GM21423 (cell line): Measurements from ENCODE around the gene THSD4.
"Not testable (repeated sequence)": the region's sequence is repeated elsewhere in the genome, so short reads cannot be mapped to it uniquely, and the experiment has no call there.

Source experiments
- ATAC-seq: cut with Tn5 transposase; IDR thresholded peaks from one replicate; pipeline ENCODE4 v1.9.1; 2021; ENCODE audit warnings: mild to moderate bottlenecking, moderate library complexity; ENCODE audit not compliant: unreplicated experiment

THSD4 gene

GRCh38 chr15:71366522-71366921 is 251.3 kb downstream of the THSD4 start:
- ATAC-seq = no peak

DNA sequence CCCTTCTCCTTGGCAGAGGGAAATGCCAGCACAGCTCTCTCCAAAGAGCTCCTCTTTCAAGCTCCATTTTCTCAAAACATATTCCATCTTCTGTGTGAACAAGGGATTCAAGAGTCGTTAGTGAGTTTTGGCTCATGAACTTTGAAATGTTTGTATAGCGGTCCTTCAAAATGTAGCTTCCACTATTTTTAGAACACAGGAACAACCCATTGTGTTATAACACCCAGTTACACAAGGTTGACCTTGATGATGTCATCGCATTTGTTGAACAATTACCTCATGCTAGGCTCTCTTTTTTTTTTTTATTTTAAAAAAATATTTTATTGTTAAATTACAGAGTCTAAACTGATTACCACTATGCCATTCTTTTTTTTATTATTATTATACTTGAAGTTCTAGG is 251.7 kb downstream of the THSD4 start:
- no peak for ATAC-seq

DNA sequence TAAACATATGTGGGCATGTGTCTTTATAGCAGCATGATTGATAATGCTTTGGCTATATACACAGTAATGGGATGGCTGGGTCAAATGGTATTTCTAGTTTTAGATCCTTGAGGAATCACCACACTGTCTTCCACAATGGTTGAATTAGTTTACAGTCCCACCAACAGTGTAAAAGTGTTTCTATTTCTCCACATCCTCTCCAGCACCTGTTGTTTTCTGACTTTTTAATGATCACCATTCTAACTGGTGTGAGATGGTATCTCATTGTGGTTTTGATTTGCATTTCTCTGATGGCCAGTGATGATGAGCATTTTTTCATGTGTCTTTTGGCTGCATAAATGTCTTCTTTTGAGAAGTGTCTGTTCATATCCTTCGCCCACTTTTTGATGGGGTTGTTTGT is 252.5 kb downstream of the THSD4 start:
- not testable (repeated sequence) for ATAC-seq

DNA sequence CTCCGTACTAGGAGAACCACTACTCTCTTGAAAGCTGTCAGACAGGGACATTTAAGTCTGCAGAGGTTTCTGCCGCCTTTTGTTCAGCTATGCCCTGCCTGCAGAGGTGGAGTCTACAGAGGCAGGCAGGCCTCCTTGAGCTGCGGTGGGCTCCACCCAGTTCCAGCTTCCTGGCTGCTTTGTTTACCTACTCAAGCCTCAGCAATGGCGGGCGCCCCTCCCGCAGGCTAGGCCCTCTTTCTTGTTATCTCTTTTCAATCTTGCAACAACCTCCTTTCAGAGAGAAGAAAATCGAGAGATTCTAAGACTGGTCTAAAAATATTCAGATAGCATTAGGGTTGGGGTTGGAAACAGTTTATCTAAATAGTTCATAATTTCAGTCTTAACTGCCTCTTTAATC is 257.5 kb downstream of the THSD4 start:
- ATAC-seq = not testable (repeated sequence)

- no peak for ATAC-seq
Observed at GRCh38 chr15:71373917-71374316, 258.6 kb downstream of the THSD4 start.

DNA sequence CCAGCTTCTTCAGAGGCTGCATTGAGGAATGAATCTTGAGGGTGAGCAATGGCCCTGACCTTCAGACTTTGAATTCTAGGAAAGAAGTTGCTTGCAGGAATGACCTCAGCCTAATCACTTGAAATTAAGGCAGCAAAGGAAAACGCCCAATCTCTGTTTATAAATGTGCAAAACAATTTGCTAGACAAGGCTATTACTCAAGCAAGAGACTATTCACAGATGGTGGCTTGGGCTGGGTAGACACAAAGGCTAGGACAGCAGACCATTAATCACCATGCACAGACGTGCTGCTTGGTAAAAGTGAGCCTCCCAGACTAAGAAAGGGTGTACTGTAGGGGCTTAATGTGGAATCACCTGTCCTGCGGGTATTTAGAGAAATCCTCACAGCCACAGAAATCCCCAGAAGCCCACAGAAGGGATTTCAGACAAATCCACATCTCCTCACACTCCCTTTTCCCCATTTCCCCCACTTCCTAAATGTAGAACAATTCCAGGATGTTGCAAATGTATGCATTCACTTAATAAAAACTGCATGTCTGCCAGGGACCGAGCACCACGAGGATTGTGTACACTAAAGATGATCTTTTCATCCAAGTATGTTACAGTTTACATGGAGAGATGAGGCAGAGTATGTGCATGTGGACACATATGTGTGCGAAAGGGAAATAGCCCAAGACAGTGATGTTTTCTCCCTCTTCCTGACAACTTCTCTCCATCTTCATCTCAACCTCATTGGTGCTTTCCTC is 259.5 kb downstream of the THSD4 start:
- ATAC-seq = no peak

GRCh38 chr15:71375934-71376333 is 260.7 kb downstream of the THSD4 start:
- no peak for ATAC-seq

DNA sequence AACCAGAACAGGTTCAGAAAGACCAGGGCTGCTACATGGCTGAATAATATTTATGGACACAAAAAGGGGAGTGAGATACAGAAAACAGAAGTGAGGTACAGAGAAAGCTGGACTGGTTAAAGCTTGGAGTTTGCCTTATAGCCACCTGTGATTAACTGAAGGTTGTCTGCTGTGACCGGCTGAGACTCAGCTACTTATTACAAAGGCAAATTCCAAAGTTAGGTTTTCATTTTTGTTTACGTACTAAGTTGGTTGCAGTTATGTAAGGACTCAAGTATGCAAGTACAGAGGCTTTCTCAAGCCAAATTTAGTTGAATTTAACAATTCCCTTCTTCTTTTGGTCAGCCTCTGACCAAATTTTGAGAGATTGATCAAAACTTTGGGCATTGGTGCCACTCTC is 264.6 kb downstream of the THSD4 start:
- ATAC-seq = no peak

GRCh38 chr15:71380345-71380744 is 265.1 kb downstream of the THSD4 start:
- no peak for ATAC-seq

DNA sequence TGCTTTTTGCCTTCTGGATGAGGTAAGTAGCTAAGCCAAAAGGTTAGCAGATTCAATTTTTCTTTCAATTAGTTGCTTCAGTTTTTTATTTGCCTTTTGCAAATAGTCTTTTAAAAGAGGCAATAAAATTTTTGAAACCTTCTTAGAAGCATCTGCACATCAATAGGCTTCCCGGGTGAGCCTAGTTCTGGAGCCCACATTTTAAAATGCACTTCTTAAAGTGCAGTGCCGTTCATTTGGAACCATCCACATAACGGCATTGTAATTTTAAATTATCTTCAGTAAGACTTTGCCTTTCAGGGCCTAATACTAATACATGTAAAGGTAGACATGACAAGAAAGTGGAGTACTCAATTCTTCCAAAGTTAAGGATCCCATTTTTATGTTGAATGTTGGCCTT is 269.2 kb downstream of the THSD4 start:
- ATAC-seq = no peak

DNA sequence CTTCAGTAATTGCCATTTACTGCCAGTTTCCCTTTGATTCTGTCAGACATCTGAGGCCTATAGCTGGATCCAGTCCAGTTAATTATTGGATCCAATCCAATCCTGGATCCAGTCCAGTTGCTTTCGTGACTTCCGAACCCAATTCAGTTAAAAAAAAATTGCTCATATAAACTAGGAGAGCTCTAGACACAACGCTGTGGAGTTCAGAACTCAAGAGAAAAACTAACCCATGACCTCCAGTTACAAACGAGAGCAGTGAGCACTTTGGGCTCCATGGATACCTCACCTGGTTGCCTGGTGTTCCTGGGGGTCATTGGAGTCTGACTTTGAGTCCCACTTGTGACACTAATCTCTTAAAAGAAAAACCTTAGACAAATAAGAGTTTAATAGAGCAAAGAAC is 269.8 kb downstream of the THSD4 start:
- no peak for ATAC-seq

DNA sequence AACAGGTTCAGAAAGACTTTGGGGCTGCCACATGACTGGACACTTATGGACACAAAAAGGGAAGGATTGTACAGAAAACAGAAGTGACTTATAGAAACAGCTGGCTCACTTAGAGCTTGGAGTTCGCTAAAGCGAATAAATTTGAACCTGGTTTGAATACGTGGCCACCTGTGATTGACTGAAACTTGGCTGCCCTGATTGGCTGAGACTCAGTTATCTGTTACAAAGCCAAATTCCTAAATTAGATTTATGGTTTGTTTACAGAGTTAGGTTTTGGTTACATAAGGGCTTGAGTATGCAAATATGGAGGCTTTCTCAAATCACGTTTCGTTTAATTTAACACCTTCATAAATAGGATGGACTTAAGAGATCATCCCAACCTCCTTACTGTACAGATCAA is 270.2 kb downstream of the THSD4 start:
- ATAC-seq = no peak

GRCh38 chr15:71386005-71386404 is 270.7 kb downstream of the THSD4 start:
- ATAC-seq = no peak

DNA sequence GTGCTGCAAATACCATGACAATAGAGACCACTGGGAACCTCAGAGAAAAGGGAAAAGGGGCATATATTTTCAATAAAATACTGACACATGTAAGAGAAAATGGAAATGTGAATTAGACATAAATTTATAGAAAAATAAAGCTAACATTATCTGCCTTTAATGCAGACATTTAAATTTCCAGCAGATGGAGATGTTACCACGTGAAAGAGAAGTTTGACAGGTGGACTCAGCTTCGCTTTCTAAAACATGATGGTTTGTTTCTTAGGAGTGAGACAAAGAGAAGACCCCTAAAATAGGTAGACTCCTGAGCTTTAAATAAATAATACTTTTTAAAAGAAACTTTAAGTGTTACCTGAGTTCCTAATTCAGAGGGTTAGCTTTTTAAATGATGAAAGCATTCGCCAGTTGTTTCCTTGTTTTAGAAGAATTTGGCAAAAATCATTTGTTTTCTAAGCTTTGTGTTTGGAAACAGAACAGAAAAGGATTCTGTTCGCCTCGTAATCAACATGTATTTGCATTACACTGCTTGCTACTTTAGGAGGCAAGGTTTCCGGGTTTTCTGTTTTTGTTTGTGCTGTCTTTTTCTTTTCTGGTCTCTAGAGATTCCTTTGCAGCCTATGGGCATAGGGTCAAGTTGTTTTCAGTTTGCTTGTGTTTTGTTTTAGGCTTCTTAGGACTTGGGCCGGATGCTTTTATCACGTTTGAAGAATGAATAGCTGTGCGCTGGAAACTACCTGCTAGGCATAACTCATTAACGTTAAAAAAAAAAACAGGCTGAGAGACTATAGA is 271.4 kb downstream of the THSD4 start:
- no peak for ATAC-seq

GRCh38 chr15:71387810-71388209 is 272.5 kb downstream of the THSD4 start:
- ATAC-seq = no peak

DNA sequence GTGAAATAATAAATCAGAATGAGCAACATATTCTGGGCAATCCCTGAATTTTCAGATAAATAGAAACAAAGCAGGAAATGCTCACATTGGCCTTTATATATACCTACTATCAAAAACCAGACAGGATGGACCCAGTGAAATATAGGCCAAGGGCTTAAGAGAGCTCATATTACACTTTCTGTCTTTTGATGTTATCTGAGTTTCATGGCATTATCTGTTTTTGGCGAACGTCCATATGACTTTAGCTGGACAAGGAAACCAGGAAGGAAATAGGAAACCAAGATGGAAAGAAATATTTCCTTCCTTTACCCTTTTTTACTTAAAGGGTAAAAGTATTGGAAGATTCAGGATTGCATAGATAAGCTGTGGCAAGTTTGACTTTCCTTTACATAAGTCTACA is 274.8 kb downstream of the THSD4 start:
- ATAC-seq = no peak

DNA sequence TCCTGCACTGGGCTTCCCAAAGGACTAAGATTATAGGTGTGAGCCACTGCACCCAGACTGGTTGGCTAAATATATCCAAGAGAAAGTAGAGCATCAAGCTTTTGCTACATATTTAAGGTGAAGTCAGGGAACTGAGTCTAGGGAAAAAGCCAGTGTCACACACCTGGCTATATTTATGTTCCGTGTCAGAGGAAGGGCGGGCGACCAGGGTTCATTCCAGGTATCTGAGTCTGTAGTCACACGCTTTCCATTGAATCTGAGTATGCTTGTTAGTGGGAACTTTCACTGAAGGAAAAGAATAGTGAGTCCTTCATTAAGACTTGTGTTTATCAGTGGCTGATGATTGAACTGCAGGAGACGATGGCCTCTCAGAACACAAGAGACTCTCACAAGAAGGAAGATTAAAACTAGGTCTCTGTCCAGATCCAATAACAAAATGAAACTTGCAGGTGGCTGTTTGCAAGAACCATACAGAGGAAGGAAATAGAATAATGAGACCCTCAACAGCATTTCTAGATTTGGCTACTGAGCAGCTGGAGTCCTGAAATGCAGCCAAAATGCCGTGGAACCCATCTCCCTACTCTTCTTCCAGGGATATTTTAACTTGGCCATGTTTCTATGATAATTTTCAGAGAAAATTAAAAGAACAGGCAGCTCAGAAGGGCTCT is 276.3 kb downstream of the THSD4 start:
- ATAC-seq = no peak

DNA sequence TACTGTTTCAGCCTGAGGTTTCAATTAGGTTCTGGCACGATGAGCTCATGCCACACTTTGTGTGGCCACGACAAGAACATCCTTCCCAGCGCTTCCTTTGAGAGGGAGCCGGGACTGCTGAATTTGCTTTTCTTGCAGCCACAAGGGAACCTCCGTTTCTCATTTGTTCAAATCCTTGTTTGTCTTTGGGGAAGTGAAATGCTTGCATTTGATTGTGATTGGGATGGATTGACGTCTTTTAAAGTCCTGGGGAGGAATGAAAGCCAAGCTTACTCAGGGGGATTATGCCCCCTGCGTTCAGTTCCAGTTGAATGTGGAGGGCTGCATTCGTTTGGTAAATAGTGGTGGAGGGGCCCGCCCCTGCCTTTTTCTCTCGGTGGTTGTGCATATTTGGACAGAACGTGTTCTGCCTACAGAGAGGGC is 277.6 kb downstream of the THSD4 start:
- ATAC-seq = no peak

GRCh38 chr15:71393383-71393782 is 278.1 kb downstream of the THSD4 start:
- no peak for ATAC-seq

- no peak for ATAC-seq
Observed at GRCh38 chr15:71396536-71397125, 281.4 kb downstream of the THSD4 start.

- no peak for ATAC-seq
Observed at GRCh38 chr15:71397377-71397776, 282.1 kb downstream of the THSD4 start.
